ENCODE measurements around the gene ACOT7.

ACOT7 gene

GRCh38 chr1:6248932-6249738 is 144.4 kb downstream of the ACOT7 start:
- DNase-seq (ENCODE audit: low read depth): no peak

GRCh38 chr1:6248161-6248776 is 145.3 kb downstream of the ACOT7 start:
- no peak for DNase-seq (ENCODE audit: low read depth)

GRCh38 chr1:6247651-6248050 is 145.9 kb downstream of the ACOT7 start:
- DNase-seq (ENCODE audit: low read depth): no peak

- DNase-seq (ENCODE audit: low read depth): peak; percentile 55
Measured at GRCh38 chr1:6246497-6247467, 146.8 kb downstream of the ACOT7 start.

- no peak for DNase-seq (ENCODE audit: low read depth)
Measured at GRCh38 chr1:6245869-6246496, 147.6 kb downstream of the ACOT7 start.

- DNase-seq (ENCODE audit: low read depth): peak; percentile 57
Measured at GRCh38 chr1:6245086-6245868, 148.3 kb downstream of the ACOT7 start.

- no peak for DNase-seq (ENCODE audit: low read depth)
Measured at GRCh38 chr1:6244401-6245049, 149.0 kb downstream of the ACOT7 start.

- DNase-seq (ENCODE audit: low read depth): no peak
Measured at GRCh38 chr1:6243993-6244392, 149.6 kb downstream of the ACOT7 start, which contains the start of gene HES3. TSS of gene HES3 (plus strand) at chr1:6244179. CDS start at chr1:6244366, 187 bp downstream.

GRCh38 chr1:6243053-6243834 is 150.3 kb downstream of the ACOT7 start:
- DNase-seq (ENCODE audit: low read depth): no peak

- no peak for DNase-seq (ENCODE audit: low read depth)
Measured at GRCh38 chr1:6241887-6242740, 151.5 kb downstream of the ACOT7 start.

- no peak for DNase-seq (ENCODE audit: low read depth)
Measured at GRCh38 chr1:6241107-6241886, 152.3 kb downstream of the ACOT7 start.

GRCh38 chr1:6239950-6240768 is 153.4 kb downstream of the ACOT7 start:
- no peak for DNase-seq (ENCODE audit: low read depth)

- no peak for DNase-seq (ENCODE audit: low read depth)
Measured at GRCh38 chr1:6239213-6239752, 154.3 kb downstream of the ACOT7 start.

- no peak for DNase-seq (ENCODE audit: low read depth)
Measured at GRCh38 chr1:6237093-6237492, 156.5 kb downstream of the ACOT7 start.

GRCh38 chr1:6235296-6235677 is 158.3 kb downstream of the ACOT7 start:
- DNase-seq (ENCODE audit: low read depth): no peak

GRCh38 chr1:6234502-6235295 is 158.9 kb downstream of the ACOT7 start:
- DNase-seq (ENCODE audit: low read depth): no peak
